DMS79 treated with DMSO at 0.1 percent for 48 hours (cell line): ENCODE results near the gene BET1L.
"Not testable (repeated sequence)": the region's sequence is repeated elsewhere in the genome, so short reads cannot be mapped to it uniquely, and the experiment has no call there.

Experiments
- DNase-seq: peaks from one replicate; lab custom pipeline; 2025; lab: John Stamatoyannopoulos, UW

BET1L gene

DNA sequence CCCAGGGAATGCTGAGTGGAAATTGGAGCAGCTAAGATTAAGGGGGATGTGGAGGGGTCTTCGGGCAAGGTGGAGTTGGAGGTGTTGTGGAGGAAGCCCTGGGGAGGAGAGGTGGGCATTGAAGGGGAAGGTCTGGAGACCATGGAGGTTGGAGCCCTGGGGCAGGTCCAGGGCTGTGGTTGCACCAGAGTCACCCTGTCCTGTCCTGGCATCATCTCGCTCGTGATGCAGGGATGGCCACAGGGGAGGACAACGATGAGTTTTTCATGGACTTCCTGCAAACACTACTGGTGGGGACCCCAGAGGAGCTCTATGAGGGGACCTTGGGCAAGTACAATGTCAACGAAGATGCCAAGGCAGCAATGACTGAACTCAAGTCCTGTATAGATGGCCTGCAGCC, 13.7 kb downstream of the BET1L start:
- DNase-seq: not testable (repeated sequence)

DNA sequence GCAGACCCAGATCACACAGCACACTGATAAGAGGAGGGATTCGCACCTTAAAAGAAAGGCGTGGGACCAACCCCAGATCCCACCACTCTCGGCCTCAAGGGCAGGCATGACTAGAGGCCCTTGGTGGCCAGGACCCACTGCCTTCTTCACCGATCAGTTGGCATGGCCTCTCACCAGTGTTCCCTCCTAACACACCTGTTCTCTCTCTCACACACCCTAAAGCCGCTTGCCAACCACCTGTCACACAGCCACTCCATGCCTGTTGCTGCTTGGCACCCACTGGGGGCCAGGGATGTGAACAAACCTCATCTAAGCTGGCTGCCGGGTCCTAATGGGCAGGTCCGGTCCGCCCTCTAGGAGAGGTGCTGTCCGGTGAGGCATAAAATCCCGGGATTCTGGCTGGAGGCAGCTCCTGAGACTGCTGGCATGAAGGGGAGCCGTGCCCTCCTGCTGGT, 14.5 kb downstream of the BET1L start, which contains the start of gene SCGB1C1:
SCGB1C1 (plus strand) TSS at position 405 of the 455 bp plus-strand sequence; CDS start at position 427, 22 bp downstream.
- DNase-seq: not testable (repeated sequence)

DNA sequence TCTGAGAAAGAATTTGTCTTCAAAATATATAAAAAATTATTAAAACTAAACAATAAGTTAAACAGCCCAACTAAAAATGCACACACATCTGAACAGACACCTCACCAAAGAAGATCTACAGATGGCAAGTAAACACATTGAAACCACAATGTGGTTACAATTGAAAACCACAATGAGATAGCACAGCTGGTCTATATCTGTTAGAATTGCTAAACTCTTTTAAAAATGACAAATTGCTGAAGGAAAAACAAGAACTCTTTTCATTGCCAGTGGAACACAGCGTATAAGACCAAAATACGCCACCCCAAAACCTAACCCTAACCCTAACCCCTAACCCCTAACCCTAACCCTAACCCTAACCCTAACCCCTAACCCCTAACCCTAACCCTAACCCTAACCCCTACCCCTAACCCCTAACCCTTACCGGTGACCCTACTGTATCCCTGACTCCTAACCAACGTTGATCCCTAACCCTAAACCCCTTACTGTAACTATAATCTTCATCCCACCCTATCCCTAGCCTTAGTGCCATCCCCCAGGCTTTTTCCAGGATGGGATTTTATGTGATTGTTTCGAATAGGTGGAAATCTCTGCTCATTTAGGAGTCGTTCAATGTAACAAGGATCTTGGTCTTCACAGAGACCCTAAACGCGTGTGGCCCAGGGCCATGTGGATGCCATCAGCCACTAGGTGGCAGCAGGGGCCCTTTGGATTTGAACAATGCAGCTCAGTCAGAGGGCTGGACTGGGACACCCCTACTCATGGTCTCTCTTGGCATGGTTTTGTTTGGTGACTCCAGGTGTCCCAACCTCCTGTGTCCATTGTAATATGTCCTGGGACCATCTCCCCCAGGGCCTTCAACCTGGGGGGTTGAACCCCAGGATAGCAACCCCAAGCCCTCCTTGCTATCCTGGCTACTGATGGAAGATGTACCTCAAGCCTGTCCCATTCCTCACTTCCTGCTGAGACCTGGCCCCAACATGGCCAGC, 15.4 kb downstream of the BET1L start:
- DNase-seq: not testable (repeated sequence)

DNA sequence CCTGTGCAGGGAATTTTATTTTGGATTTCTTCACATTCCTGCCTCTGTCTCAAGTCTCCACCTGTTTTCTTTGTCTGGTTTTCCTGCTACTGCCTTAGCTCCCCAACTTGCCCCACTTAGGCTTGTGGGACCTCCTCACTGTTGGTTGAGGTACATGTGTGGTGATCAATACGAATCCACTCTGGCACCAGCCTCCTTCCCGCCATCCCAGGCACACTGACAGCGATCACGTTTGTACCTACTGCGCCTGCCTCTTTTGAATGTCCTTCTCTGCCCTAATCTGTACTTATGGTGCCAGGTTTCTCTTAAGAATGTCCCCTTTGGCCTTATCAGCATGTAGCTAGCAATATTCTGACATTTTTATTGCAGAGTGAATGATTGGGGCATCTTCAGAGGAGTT, 16.7 kb downstream of the BET1L start:
- DNase-seq: not testable (repeated sequence)

DNA sequence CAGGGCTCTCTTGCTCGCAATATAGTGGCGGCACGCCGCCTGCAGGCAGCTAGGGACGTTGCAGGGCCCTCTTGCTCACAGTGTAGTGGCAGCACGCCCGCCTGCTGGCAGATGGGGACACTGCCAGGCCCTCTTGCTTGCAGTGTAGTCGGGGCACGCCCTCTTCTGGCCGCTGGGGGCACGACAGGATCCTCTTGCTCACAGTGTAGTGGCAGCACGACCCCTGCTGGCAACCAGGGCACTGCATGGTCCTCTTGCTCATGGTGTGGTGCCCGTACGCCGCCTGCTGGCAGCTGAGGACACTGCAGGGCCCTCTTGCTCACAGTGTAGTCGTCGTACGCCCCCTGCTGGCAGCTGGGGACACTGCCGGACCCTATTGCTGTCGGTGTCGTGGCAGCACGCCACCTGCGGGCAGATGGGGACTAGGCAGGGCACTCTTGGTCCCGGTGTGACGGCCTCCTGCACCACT, 17.3 kb downstream of the BET1L start:
- not testable (repeated sequence) for DNase-seq

DNA sequence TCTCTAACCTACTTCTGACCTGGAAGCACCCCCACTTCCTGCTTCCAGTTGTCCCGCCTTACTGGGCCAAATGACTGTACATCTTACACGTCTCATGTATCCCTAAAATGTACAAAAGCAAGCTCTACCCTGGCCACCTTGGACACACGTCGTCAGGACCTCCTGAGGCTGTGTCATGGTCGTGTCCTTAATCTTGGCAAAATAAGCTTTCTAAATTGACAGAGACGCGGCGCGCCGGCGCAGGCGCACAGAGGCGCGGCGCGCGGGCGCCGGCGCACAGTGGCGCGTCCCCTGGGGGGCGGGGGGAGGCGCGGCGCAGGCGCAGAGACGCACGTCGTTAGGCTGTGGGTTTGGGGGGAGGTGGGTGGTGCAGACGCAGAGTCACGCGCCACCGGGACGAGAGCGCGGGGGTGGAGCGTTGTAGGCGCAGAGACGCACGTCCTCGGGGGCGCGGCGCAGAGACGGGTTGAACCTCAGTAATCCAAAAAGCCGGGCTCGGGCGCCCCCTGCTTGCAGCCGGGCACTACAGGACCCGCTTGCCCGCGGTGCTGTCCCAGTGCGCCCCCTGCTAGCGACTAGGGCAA, 17.9 kb downstream of the BET1L start:
- not testable (repeated sequence) for DNase-seq

DNA sequence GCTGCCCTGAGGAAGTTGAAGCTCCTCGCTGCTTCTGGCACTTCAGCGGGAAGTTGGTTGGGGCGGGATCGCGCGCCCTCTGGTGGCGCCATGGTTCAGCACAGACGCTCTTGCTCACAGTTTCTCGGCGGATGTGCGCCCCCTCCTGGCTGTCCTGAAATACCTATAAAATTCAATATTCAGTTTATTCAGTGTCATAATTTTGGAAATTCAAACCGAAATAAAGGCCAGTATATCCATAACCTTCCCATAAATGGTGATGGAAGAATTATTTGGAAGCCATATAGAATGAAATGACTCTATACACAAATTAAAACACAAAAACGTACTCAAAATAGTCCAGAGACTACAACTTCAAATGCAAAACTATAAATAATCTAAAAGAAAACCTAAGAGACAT, 27.0 kb downstream of the BET1L start:
- DNase-seq: not testable (repeated sequence)
